AG10803 (cell line): ENCODE data around the gene AUP1.
A peak's percentile ranks its signal among the peaks of the same experiment; 100 is the strongest.

Experiments used
- DNase-seq: peaks from one replicate; pipeline ENCODE4 v3.0.0; 2010; ENCODE audit warnings: low read depth
- H3K4me3 ChIP-seq: 2 replicates; pipeline ENCODE4 v1.5.1; 2011; ENCODE audit warnings: mild to moderate bottlenecking, low read length, control low read depth
- CTCF ChIP-seq: conservative IDR thresholded peaks from 2 replicates; pipeline ENCODE4 v1.5.1; 2011; ENCODE audit warnings: mild to moderate bottlenecking, low read length, control low read depth, inconsistent platforms

Gene AUP1

DNA sequence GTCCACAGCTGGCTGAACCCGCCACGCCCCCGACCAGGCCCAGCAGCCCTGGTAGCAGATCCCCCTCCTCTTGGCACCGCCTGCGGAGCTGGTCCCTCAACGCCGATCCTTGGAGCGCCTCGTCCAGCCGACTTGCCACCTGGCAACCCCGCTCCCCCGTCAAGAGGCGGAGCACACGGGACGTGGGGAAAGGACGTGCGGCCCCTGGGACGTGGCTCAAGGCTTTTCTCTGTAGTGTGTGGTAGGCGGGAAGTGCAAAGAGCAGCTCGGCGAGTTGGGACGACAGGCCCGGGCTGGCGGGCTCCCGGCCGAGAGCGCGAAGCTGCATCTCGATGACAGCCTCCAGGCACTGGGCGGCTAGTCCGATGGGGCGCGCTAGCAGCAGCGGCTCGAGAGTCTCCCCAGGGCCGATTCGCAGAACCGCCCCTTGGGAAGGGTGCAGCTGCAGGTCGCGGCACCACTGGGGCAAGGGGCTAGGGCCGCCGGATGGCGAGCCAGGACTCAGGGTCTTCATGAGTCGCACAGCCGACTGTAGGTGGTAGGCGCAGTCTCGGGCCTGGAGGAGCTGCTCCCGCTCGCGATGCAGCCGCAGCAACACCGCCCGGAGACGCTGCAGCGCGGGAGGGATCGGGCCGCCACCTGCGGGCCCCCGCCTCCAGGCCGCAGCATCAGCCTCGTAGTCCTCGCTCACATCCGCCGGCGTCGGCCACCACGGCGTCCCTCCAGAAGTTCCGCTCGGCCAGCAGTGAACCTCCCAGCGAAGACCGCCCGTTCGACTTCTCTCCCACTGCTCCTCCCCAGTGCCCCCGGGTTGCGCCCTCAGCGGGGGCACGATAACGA lies 47.3 kb downstream of the AUP1 start:
- DNase-seq, result peak; percentile 41
- no peak for TF ChIP-seq CTCF
- peak overlapping the region; percentile 97 for H3K4me3 ChIP-seq

DNA sequence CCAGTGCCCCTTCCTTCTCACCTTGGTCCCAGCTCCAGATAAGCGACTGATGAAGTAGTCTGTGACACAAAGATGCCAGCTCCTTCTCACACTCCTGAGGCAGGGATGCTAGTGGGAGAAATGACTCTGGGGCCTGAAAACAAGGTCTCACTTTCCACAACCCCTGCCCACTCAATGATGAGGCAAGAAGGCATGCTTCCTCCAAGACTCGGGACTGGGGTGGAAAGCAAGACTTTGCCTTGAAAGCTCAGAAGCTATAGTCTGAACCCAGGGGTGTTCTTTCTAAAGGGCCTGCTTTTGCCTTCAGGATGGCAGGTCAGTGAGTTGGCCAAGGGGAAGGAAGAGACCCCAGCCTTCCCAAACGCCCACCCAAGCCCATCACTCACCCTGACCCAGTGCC lies 48.1 kb downstream of the AUP1 start:
- no peak for TF ChIP-seq CTCF

More for the DNA sequence above, 48.1 kb downstream of the AUP1 start:
- H3K4me3 ChIP-seq, result peak overlapping the region; percentile 97
- DNase-seq, result no peak
